K562 (cell line): ENCODE results near the gene RAPSN. TPM values are rescaled to one million over a fixed set of nuclear protein-coding genes. Genes with fewer than 3 reads are reported as not detected.

Experiments
- ATAC-seq: fragments of 200-7000 bp; cut with Tn5 transposase; 3 replicates; pipeline ENCODE4 v1.9.1; 2020; ENCODE audit warnings: moderate library complexity
- BruUV-seq: library from RNA; stranded (reverse); fragments of 400-500 nt; replicated peaks from 2 replicates; lab custom pipeline; 2021; lab: Mats Ljungman, UMichigan
- CTCF ChIA-PET: fragments of 300-600 bp; formaldehyde crosslinking; extraction: SDS; loops from one replicate; lab custom pipeline; 2021; ENCODE audit warnings: low intra/inter-chr PET ratio; lab: Yijun Ruan, JAX
- POLR2A ChIA-PET: fragments of 300-600, 350-650 bp; sonication (Branson Sonifier 250); formaldehyde crosslinking; extraction: SDS; loops from one replicate; lab custom pipeline; 2021; ENCODE audit warnings: antibody characterized with exemption, inconsistent platforms; lab: Yijun Ruan, JAX
- DNase-seq, 4 experiments: peaks; one replicate each; pipeline versions ENCODE4 v3.0.0 to v3.0.0-alpha.2; 2011 to 2018; ENCODE audit warnings: low spot score in 3 of 4, mixed read lengths in 3 of 4; ENCODE audit errors: extremely low read depth in 1 of 4
- FAIRE-seq: peaks from 2 replicates; lab custom pipeline; 2011; peaks lifted over from hg19 to GRCh38; lab: Jason Lieb, UNC
- H2AFZ ChIP-seq: 2 replicates; pipeline ENCODE4 v1.6.0; 2011; ENCODE audit warnings: low read depth, low read length, control low read depth, inconsistent platforms
- H3K27ac ChIP-seq: fragments of 200-600 bp; 3 replicates; pipeline ENCODE4 v1.8.0; 2011; ENCODE audit warnings: low read depth, mild to moderate bottlenecking, control low read depth, inconsistent platforms, low read length, moderate library complexity, mixed read lengths; ENCODE audit errors: extremely low read depth
- H3K27me3 ChIP-seq, 2 experiments: fragments of 300-600 bp in 1 of 2; 2 replicates in 1 of 2; 3 replicates in 1 of 2; pipeline versions ENCODE4 v1.6.0 to v1.8.0; 2011; ENCODE audit warnings: inconsistent platforms in 2 of 2, low read length in 2 of 2, mild to moderate bottlenecking in 1 of 2, mixed read lengths in 1 of 2, moderate library complexity in 1 of 2; ENCODE audit not compliant: control insufficient read depth in 2 of 2, insufficient read depth in 2 of 2
- H3K36me3 ChIP-seq: fragments of 300-600 bp; 3 replicates; pipeline ENCODE4 v1.8.0; 2011; ENCODE audit warnings: mild to moderate bottlenecking, low read length, inconsistent platforms; ENCODE audit not compliant: control insufficient read depth, insufficient read depth
- H3K4me1 ChIP-seq, 2 experiments: fragments of 200-600 bp in 1 of 2; replicated peaks in 1 of 2; 2 replicates in 1 of 2; 3 replicates in 1 of 2; pipeline versions ENCODE4 v1.5.1 to v1.8.0; 2011; ENCODE audit warnings: inconsistent platforms in 2 of 2, low read length in 2 of 2, mild to moderate bottlenecking in 1 of 2, mixed read lengths in 1 of 2, moderate library complexity in 1 of 2; ENCODE audit not compliant: control insufficient read depth in 2 of 2, insufficient read depth in 2 of 2
- H3K4me2 ChIP-seq: 2 replicates; pipeline ENCODE4 v1.6.1; 2011; ENCODE audit warnings: low read length, control low read depth, inconsistent platforms, mixed read lengths; ENCODE audit not compliant: insufficient read depth
- H3K4me3 ChIP-seq: fragments of 200-600 bp; sonication (generic), shearing (Covaris generic); 2 replicates; pipeline ENCODE4 v1.5.1; 2016; ENCODE audit warnings: control low read depth, inconsistent platforms
- H3K79me2 ChIP-seq: fragments of 200-600 bp; 3 replicates; pipeline ENCODE4 v1.8.0; 2011; ENCODE audit warnings: low read length, inconsistent platforms; ENCODE audit not compliant: control insufficient read depth, insufficient read depth
- H3K9ac ChIP-seq, 2 experiments: 2 replicates each; pipeline versions ENCODE4 v1.6.0 to v1.6.1; 2011; ENCODE audit warnings: low read depth in 2 of 2, low read length in 2 of 2, control low read depth in 1 of 2, inconsistent platforms in 1 of 2, mild to moderate bottlenecking in 1 of 2, mixed read lengths in 1 of 2; ENCODE audit not compliant: insufficient read depth in 1 of 2
- H3K9me1 ChIP-seq: one replicate; pipeline ENCODE4 v1.6.0; 2011; ENCODE audit warnings: inconsistent platforms, mild to moderate bottlenecking, low read length, moderate library complexity; ENCODE audit not compliant: control insufficient read depth, insufficient read depth
- H3K9me3 ChIP-seq: replicated peaks from 2 replicates; pipeline ENCODE4 v1.5.1; 2011; ENCODE audit warnings: low read depth, low read length, inconsistent platforms; ENCODE audit not compliant: control insufficient read depth, insufficient read depth
- H4K20me1 ChIP-seq: replicated peaks from 2 replicates; pipeline ENCODE4 v1.6.1; 2011; ENCODE audit warnings: low read length, inconsistent platforms, mixed read lengths; ENCODE audit not compliant: control insufficient read depth, insufficient read depth
- ARID4B ChIP-seq: sonication (generic); formaldehyde crosslinking; IDR thresholded peaks from 2 replicates; pipeline ENCODE4 v1.8.0; 2022; ENCODE audit warnings: mild to moderate bottlenecking, missing genetic modification reagents
- MIER1 ChIP-seq: fragments of 450-650 bp; IDR thresholded peaks from 2 replicates; pipeline ENCODE4 v1.6.1; 2016; ENCODE audit warnings: antibody characterized with exemption, mild to moderate bottlenecking, low read depth
- MTA3 ChIP-seq: fragments of 450-650 bp; formaldehyde crosslinking; IDR thresholded peaks from 2 replicates; pipeline ENCODE4 v1.6.1; 2017; ENCODE audit warnings: mild to moderate bottlenecking, borderline replicate concordance
- PRDM10 ChIP-seq: fragments of 450-650 bp; IDR thresholded peaks from 2 replicates; pipeline ENCODE4 v1.6.1; 2018; ENCODE audit not compliant: partially characterized antibody
- ZNF175 ChIP-seq: fragments of 200-800 bp; sonication (Bioruptor generic); IDR thresholded peaks from 2 replicates; pipeline ENCODE4 v1.6.1; 2016; ENCODE audit warnings: low read depth, mild to moderate bottlenecking, missing genetic modification characterization, missing compliant biosample characterization
- ZNF395 ChIP-seq: fragments of 200-800 bp; sonication (Bioruptor generic); IDR thresholded peaks from 2 replicates; pipeline ENCODE4 v1.6.1; 2017; ENCODE audit warnings: missing genetic modification characterization, missing compliant biosample characterization
- ZNF512 ChIP-seq: IDR thresholded peaks from 2 replicates; pipeline ENCODE4 v1.6.1; 2016; ENCODE audit warnings: missing genetic modification characterization, missing compliant biosample characterization
- ZNF695 ChIP-seq: fragments of 450-650 bp; formaldehyde crosslinking; IDR thresholded peaks from 2 replicates; pipeline ENCODE4 v1.4.0; 2020; ENCODE audit warnings: mild to moderate bottlenecking, moderate library complexity
- WGBS: fragments of 100-300 bp; shearing (Covaris generic); methylation state at CpG from one replicate; pipeline ENCODE4 v1.1.6; 2016; ENCODE audit warnings: low coverage, mixed read lengths; ENCODE audit not compliant: insufficient coverage; ENCODE audit errors: missing lambda C conversion rate; 5-methylcytosine and 5-hydroxymethylcytosine counted together
- in situ Hi-C: fragments of 300-500 bp; cut with MboI; formaldehyde crosslinking; loops from 4 replicates; pipeline ENCODE4 v1.15.0; 2018; ENCODE audit warnings: inconsistent platforms, mixed read lengths
- intact Hi-C: fragments of 100-400 bp; cut with micrococcal nuclease; formaldehyde crosslinking; loops from 2 replicates; pipeline ENCODE4 v1.14.2; 2022
- polyA plus RNA-seq, 8 experiments: library from polyadenylated mRNA; depleted of rRNA in 4 of 8; stranded (reverse) in 5 of 8; unstranded in 3 of 8; fragments of >200 nt; fragmentation: Nextera tagmentation in 2 of 8; fragmentation: Illumina TruSeq in 1 of 8; extraction: Ambion mirVana in 2 of 8; extraction: Trizol in 1 of 8; gene quantifications; 2 replicates each; pipeline versions ENCODE4 v1.2.1 to v1.2.3, GENCODE V29; 2011 to 2014; ENCODE audit warnings: inconsistent platforms in 1 of 8, missing spikeins in 1 of 8
- total RNA-seq, 7 experiments: library from RNA; depleted of rRNA in 6 of 7; stranded (reverse); fragments of >200 nt in 6 of 7; fragmentation: Illumina TruSeq in 2 of 7; extraction: Trizol in 2 of 7; gene quantifications; 2 replicates each; pipeline versions ENCODE4 v1.2.1 to v1.2.3, GENCODE V29; 2011 to 2021; ENCODE audit warnings: low replicate concordance in 1 of 7

RAPSN gene
- total and polyA plus RNA-seq, 9 of the 15 experiments (the other 6 are each of a cell fraction or from before 2014, with no cell fraction given) = 0.06 to 0.11 TPM; not detected in 7

- in situ Hi-C loops = no loop called here
- Histone ChIP-seq H3K27me3 (no peaks in the 10 kb centered on the region), H3K36me3 (peaks cover 48% of the 10 kb centered on the region), H3K9me1 (no peaks in the 10 kb centered on the region), H3K9me3 (no peaks in the 10 kb centered on the region), H3K9ac (peak overlapping the region; percentile 94 to 99), H3K4me1 (peaks cover 9 to 19% of the 10 kb centered on the region in 2 experiments; a peak in 4 of 5 replicates), H3K79me2 (peaks cover 26% of the 10 kb centered on the region), H3K4me3 (peak overlapping the region; percentile 88), H3K27ac (peak overlapping the region; percentile 97), H2AFZ (peak overlapping the region; percentile 95), H4K20me1 (no peaks in the 10 kb centered on the region; the same call in 1 of the 2 replicates), H3K4me2 (peak overlapping the region; percentile 97)
- FAIRE-seq (no peak), DNase-seq (no peak), ATAC-seq (peak; percentile 7)
- ChIA-PET POLR2A (interaction anchor here (0.6 to 2.6 kb wide), 9 partner anchors 8 to 248 kb away, joined by 3 to 23 read pairs (median 3); no protein-coding TSS in a partner anchor), CTCF (no interaction called here)
- BruUV-seq = TSS peak; percentile 69
- WGBS = 0% methylated on average over 9 of the region's 14 CpGs
- TF ChIP-seq MIER1 (0 out of 2 replicates have a peak, but pooled peaks have one; percentile 28), ZNF395 (CRISPR knock-in tag) (0 out of 2 replicates have a peak, but pooled peaks have one; percentile 69), ZNF175 (CRISPR knock-in tag) (0 out of 2 replicates have a peak, but pooled peaks have one; percentile 35), ZNF512 (0 out of 2 replicates have a peak, but pooled peaks have one; percentile 29), MTA3 (no peak), ARID4B (CRISPR knock-in tag) (peak; percentile 9; the same call in 1 of the 2 replicates), PRDM10 (no peak), ZNF695 (CRISPR knock-in tag) (no peak)
- intact Hi-C loops = no loop called here
Observed at GRCh38 chr11:47425611-47426010, 23.3 kb downstream of the RAPSN start.
